ENCODE data around the gene NKX3-2.

The NKX3-2 gene

DNA sequence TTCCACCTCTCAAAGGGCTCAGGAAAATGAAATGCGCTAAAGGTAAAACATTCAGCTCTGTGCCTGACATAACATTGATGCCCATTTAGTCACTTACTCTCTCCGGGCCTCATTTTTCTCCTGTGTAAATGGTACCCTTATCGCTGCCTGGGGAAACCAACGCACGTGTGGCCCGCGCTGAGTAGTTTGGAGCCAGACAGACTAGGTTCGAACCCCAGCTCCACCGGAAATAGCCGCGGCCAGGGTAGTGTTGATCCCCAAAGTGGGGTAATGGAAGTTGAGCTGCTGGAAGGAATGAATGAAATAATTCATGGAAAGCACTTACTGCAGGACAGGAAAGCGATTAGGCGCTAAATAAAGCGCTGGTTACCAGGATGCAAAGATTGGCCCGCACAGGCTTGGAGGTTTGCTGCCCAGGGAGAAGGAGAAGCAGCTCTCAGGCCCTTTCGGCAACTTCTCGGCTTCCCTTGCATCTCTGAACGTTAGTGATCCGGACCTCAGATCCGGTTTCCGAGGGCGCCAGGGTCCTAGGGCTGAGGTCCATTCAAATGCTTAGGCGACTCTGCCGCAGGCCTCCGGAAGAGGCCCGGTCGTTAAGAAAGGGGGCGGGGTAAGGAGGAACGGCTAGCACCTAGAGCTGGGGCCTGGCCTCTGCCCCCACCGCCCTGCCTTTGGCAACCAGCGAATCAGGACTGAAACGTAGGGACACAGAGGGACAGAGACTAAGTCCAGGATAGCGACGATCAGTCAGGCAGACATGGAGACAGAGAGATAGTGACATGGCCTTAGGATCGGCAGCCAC is 13.3 kb downstream of the NKX3-2 start:
- no peak for DNase-seq

DNA sequence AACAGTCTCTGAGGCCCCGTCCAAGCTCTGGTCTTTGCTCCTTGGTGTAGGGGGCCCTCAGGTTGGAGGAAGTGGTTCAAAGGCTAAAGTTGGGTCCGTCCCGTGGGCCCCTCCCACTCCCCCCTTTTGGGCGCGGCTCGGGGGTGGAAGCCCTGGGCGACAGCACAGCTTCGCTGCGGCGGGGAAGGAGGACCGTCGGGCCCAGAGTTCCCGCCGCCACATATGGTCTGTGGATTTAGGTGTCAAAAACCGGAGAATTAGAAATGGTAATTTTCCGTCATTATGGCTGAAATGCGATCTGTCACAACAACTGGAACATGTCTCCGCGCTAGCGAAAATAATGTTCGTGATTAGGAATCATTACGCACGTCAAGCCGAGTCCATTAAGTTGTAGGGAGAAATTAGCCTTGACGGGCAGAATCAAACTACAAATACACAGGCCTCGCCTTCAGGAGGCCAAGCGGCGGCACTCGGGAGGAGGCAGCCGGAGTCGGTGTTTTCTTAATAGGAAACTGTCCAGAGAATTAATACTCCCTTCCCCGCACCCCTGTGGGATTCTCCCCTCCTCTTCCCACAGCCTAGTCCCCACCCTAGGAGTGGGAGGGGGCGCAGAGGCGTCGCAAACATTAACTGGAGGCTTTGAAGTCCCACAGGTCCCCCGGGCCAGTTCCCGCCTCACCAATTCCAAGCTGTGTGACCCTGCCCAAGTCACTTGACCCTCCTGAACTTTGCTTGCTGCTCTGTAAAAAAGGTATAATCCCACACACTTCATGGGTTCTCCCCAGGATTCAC is 15.0 kb downstream of the NKX3-2 start:
- peak; percentile 42 to 61 for DNase-seq

DNA sequence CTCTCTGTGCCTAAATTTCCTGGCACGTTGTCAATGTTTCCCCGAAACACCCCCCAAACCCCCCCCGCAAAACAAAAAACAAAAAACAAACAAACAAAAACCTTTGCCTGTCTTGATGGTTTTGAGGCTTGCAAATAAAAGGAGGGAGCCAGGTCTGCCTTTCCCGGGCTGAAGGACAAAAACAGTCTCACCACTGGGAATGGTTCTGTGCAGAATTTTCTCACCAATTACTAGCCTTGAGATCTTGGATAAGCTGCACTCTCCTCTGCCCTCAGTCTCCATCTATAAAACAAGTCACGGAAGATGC is 15.5 kb downstream of the NKX3-2 start:
- DNase-seq: peak; percentile 16 to 61

DNA sequence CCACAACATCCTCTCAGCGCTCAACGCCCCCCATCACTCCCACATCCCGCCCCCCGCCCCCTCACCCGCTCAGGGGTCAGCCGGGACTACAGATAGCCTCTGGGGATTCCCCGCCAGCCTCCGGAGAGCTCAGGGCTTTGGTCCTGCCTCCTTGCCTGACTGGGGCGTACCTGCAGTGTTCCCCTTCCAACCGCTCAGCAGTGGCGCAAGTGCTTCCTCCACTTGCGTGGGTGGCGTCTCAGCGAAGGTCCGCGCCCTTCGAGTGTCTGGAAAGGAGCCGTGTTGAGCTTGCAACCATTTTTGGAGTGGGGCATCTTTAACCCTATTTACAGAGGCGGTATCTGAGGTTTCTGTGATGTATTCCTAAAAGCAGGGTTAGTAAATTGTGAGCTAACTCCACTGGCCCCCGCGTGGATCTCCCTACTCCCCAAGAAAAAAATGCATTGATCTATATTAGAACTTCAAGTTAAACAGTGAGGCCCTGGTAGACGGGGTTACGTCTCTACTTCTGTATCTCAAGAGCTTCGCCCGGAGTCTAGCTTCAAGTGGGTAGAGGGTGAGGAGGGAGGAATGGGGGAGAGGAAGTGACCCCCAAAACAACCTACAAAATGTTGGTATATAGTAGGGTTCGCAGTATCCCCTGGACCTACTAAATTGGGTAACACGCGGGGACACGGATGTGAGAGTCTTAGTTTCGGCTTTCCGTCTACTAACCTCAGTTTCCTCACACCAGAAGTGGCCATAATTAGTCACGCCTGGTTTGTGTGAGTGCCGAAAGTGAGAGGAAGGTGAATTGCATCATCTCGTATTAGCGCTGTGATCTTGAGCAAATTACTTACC is 16.1 kb downstream of the NKX3-2 start:
- DNase-seq: peak in 1 of 2 experiments; percentile 37

DNA sequence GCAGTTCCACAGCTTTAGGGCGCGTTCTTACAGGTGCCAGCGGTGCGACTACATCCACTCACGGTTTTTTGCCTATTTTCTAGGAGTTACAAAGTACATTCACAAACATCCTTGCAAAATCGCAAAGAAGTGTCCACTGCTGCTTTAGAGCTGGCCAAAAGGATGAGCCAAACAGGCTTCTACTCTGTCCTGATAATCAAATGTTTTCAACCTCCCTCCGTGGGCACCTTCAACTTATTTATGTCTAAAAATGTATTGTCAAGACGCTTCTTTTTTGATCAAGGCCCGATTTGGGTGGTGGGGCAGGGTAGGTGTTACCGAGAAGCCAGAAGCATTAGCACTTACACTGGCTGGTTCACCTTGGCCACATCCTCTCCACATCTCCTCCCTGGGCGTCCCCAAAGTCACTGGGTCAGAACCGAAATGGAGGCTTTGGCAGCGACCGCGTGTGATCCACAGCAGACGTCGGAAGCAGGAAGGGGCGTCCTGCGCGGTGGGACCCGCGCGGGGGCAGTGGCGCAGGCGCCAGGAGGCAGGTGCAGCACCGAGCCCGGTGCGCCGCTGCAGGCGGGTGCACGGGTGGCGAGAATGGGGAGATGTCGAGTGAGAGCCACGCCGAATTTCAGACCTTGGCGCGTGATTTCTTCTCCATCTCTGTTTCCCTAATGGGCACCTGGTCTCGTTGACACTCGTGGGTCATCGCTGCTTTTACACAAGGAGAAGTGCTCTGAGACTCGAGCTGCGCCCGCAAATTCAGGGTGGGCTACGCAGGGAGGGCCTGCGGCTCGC is 16.9 kb downstream of the NKX3-2 start:
- DNase-seq: no peak

DNA sequence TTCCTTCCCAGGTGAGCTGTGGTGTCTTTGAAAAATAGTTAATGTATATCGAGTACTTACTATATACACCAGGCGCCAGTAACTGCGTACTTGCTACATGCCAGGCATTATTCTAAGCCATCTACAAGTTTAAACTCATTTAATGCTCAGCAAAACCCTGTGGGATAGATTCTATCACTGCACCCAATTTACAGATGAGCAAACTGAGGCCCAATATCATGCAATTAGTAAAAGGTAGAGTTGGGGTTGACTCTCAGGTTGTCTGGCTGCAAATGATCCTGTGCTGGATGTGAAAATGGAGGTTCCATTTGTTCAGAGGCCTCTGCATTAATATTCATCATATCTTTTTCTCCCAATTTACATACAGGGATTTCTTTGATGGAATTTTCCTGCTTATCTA is 17.6 kb downstream of the NKX3-2 start:
- no peak for DNase-seq

DNA sequence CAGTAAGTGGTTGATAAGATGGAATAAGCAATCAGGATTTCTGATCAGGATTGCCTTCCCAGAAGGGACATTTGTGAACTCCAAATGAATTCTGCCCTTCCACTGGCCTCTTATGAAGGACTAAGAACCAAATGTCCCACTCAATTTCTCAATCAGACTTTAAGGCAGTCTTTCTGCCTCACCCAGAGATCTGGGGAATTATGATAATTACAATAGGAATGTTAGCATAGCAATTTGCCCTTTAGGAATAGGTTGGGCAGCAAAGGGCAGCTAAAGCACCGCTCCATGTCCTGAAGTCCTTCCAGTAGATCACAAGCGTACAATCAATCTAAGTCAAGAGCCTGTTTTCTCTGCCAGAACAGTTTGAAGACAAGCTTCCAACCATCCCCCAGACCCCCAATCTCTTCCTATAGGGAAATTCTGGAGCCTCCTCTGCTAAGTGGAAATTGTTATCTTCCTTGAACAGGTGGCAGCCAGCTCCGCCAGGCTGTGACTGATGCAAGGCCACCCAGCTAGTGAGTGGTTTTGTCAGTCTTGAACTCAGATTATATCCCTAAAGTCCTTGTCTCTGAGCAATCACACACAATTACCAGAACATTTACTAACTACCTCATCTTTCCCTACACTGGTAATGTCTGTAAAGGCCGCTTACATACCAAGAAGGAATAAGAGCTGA is 18.6 kb downstream of the NKX3-2 start:
- peak in 1 of 2 experiments; percentile 7 for DNase-seq

DNA sequence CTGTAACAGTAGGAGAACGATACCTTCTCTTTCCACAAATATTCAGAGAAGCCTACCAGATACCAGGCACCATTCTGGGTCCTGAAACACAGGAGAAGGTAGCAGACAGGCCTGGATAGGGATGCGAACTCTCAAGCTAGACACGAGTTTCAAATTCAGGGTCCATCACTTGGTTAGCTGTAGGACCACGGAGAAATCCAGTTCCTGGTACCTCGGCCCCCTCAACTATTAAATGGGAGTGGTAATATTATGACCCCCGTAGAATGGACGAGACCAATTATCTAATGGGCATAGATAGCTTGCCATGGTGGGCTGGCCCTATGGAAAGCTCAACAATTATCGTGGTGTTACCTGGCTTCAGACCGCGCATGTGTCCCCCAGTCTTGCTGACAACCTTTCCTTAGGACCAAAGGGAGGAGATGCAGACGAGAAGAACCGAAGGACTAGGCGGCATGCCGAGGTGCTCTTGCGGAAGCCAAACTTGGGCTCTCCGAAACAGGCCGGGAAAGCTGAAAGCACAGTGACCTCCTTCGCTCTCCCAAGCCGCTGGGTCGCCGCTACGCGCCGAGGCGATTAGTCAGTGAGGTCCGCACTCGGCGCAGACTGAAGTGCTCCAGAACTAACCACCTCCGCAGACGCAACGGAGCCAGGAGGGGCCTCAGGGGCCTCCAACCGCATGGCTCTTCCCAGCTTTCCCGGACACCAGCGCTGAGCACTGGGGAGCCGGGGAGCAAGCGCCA is 19.6 kb downstream of the NKX3-2 start:
- no peak for DNase-seq

DNA sequence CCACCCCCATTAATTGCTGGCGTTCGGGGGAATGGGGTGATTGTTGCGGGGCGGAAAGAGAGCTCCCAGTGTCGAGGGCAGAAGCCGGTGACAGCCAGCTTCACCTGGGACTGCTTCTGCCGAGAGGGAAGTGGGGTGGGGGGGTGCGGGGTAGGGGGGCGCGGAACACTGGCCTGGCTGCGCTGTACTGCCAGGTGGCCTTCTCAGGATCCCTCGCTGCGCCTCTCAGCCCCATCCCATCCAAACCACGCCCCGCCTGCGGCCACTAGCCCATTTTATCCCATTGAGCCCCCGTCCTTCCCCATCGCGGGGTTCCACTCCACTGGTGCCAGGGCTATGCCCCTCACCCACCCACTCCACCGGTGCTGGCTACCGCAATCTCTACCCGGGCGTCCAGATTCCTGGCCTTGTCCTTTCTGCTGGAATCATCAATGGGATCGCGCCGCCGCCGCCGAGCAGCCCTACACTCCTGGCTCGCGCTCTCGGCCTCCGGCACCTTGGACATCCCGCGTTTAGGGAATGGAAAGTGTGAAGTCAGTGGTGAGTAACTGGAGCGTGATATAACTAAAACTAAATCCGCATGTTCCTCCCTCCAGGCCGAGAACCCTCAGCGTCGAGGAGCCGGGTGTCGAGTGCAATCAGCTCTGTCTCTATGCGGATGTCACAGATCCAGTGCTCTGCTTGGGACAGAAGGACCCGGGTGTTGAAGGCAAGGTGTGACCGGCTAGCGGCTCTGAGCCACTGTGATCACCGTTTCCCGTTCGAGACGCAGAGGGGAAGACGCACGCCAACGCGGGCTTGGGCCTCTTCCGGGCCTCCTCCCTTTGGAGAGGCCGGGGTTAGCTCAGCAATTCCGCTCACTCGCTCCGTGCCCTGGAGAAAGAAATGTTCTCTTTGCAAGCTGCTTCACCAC is 20.5 kb downstream of the NKX3-2 start:
- DNase-seq: no peak

DNA sequence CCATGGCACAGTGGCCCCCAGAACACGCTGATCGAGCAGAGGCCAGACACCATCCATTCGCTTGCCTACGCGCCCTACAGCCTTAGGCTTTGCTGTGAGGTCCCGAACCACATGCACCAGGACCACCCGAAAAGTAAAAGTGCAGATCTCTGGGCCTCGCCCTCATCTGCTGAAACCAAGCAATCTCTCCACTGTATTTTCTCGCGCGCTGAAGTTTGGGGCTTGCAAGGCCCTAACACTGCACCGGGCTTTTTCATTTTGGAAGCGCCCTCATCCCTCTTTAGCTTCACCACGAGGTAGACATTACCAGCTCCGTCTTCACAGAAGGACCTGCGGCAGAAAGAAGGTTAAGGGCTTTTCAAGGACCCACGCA is 21.2 kb downstream of the NKX3-2 start:
- DNase-seq: no peak

DNA sequence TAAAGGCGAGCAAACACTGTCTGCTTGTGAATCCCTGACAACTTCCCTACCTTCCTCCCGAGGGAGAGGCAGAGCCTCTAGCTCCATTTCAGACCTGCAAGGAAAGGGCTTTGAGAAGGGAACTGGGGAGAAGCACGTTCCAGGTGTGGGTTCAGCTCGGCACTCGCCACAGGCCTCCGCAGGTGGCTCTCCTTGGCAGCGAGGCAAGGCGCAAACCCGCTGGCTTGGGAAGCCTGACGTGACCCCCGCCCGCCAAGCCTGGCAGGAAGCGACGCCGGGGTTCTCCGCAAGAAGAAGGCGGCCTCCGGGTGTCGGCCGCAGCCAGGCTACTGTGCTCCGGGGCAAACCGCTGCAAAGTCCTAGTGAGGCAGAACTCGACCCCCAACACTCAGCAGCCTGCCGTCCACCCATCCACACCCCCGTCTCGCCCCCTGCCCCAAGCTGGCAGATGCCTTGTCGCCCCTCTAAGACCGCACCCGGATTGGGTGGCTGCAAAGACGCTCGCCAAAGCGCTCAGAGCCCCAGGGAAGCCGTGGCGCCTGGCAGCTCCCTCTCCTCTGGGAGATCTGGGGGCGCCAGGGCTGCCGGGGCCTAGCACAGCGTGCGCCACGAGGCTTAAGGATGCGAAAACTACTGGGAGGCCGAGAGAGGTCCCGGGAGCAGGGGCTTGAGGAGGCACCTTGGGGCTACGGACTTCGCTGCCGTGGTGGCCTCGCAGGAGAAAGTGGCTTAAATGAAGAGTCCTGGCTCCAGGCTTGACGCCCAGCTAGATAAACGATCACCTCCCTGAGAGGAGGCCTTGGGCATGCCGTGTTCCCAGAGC is 21.8 kb downstream of the NKX3-2 start:
- DNase-seq: no peak

DNA sequence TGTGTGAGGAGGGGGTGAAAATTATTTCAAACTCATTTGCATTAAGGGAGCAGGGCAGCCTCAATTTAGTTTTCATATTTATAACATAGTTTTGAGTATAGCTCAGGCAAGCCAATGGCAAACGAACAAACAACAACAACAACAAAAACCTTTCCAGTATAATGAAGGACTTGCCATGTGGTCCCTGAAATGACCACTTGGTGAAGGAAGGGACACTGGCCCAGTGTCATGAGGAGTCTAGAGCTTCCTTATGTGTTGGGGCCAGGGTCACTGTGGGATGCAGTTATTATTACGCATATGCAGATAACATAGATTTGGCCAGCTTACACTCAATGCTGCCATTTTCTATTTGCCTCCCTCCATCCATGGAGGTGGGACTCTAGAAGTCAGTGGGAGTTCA is 23.3 kb downstream of the NKX3-2 start:
- no peak for DNase-seq

DNA sequence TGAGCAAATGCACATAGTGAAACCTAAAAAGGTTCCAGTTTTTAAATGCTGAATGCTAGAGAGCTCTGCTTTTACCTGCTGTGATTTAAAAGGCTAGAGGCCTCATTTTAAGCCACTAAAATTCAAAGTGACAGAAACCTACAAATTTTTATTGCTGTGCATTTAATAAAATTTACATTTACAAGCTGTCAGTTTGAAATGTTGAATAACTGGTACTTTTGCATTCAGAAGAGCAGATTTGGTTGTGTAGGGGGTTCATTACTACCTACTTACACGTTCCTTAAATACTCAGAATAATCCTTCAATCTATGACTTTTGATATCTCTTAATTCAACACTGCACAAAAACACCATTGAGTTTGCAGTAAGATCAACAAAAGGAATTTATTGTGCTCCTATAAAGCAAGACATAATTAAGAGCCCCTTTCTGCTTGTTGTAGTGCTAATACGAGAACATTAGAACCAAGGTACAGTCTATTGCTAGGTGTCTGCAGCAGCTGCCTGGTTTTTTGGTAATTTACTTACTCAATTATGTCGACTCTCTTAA is 27.9 kb downstream of the NKX3-2 start:
- no peak for DNase-seq

DNA sequence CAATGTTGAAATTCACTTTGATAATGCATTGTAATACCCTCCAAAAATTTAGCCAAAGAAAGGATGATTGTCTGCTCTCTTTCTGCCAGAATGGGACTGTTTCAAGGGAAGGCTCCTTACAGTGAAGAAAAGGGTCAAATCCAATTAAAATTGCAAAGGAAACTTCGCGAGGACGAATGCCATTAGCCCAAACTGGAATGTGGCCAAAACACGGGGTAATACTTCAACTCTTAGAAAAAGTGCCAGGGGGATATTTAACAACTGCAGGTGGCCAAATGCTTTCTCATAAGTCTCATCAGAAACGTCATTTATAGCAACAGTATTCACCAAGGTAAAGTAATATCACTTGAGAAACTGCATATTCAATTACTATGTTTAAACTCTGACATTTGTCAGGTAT is 29.0 kb downstream of the NKX3-2 start:
- peak in 1 of 2 experiments; percentile 31 for DNase-seq

DNA sequence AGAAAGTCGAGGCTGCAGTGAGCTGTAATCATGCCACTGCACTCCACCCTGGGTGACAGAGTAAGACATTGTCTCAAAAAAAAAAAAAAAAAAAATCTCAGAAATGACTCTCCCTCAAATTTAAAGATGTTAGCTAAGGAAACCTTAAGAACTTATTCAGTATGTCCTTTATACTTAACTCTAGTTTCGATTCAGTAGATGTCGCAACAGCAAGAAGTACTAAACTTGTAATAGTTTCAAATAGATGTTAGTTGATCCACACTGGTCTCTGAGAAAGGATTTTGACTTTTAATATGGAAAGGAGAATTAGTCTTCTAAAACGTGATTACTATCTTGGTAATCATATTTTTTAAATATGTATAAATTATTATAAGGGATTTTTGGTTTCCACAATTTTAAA is 29.6 kb downstream of the NKX3-2 start:
- no peak for DNase-seq

DNA sequence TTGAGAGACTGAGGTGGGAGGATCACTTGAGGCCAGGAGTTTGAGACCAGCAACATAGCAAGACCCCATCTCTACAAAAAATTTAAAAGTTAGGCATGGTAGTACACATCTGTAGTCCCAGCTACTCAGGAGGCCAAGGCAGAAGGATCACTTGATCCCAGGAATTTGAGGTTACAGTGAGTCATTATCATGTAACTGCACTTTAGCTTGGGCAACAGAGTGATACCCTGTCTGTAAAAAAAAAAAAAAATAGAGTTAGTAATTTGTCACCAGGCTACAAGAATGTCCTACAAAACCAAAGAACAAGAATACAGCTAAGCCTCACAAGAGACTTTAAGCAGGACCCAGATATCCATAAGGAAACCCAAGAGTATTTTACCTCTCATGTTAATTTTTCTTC is 33.2 kb downstream of the NKX3-2 start:
- no peak for DNase-seq

DNA sequence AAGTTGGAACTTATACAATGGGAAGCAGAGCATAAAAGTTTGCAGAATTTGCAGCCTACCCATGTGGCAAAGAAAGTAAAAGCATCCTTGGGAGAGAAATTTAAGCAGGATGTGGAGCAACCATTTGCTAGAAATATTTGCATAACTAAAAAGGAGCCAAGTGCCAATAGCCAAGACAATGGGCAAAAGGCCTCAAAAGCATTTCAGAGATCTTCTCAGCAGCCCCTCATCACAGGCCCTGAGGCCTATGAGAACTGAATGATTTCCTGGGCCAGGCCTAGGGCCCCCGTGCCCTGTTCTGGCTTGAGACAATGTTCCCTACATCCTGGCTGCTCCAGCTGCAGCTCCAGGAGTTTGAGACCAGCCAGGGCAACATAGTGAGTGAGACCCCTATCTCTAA is 34.9 kb downstream of the NKX3-2 start:
- DNase-seq: no peak

DNA sequence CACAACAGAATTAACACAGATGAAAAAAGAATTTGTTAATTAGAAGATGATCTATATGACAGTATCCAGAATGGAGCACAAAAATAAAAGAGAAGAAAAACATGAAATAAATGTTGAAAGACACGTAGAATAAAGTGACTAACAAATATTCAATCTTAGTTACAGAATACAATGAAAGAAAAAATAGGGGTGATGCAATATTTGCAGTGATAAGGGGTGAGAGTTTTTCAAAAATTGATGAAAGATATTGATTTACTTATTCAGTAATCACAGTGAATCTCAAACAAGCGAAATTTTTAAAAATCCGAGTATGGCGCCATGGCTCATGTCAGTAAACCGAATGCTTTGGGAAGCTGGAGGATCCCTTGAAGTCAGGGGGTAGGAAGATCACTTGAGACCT is 39.9 kb downstream of the NKX3-2 start:
- DNase-seq: no peak

DNA sequence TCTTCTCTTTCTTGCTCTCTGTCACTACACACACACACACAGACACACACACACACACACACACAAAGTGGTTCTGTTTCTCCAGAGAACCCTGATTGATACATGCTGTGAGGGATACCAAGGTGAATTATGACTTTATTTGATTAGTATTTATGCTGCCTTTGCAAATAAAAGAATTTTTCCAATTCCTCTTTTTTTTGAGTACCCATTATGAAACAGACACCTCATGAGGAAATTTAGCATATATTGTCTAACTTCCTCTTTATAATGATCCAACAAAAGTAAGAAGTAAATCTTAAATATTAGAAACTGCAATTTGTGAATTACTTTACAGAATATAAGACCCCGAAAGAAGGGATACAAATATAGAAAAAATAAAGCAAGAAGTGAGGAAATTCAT is 45.8 kb downstream of the NKX3-2 start:
- DNase-seq: no peak

Data from NCI-H524 (cell line).